Lower lobe of right lung (tissue), 2 donors: Measurements from ENCODE around the gene PPM1J. TPM values are rescaled to one million over a fixed set of nuclear protein-coding genes. Genes with fewer than 3 reads are reported as not detected.
A peak's percentile ranks its signal among the peaks of the same experiment; 100 is the strongest.

Experiments used
- ATAC-seq, 2 donors: fragments of 200-7000 bp; cut with Tn5 transposase; one replicate each; pipeline ENCODE4 v1.9.1; 2020 to 2022; ENCODE audit warnings: mild to moderate bottlenecking in 2 of 2, moderate library complexity in 2 of 2
- DNase-seq: peaks from one replicate; pipeline ENCODE4 v3.0.0-alpha.2; 2020
- H3K27ac ChIP-seq: fragments of 200-600 bp; one replicate; pipeline ENCODE4 v1.8.0; 2022
- H3K27me3 ChIP-seq: fragments of 200-600 bp; one replicate; pipeline ENCODE4 v1.8.0; 2022; ENCODE audit warnings: low read depth
- H3K36me3 ChIP-seq: fragments of 200-600 bp; one replicate; pipeline ENCODE4 v1.8.0; 2022; ENCODE audit warnings: mild to moderate bottlenecking
- H3K4me1 ChIP-seq: fragments of 200-600 bp; one replicate; pipeline ENCODE4 v1.8.0; 2022
- H3K4me3 ChIP-seq: fragments of 200-600 bp; one replicate; pipeline ENCODE4 v1.8.0; 2022; ENCODE audit warnings: mild to moderate bottlenecking
- H3K9me3 ChIP-seq: fragments of 200-600 bp; one replicate; pipeline ENCODE4 v1.8.0; 2022
- intact Hi-C: fragments of 100-400 bp; cut with DNase I; formaldehyde crosslinking; loops from one replicate; pipeline ENCODE4 v1.11.0; 2022
- long read RNA-seq: library from polyadenylated mRNA; unstranded; transcript quantifications from one replicate; pipeline ENCODE4 v2.0.0, GENCODE V29; 2021
- total RNA-seq: library from RNA; stranded (reverse); fragmentation: NEBNext Ultra II Directional; extraction: Animal tissue kit (Norgen Biotek cat#: 25700); gene quantifications from one replicate; pipeline ENCODE4 v1.2.1, GENCODE V29; 2021
- TF ChIP-seq, protein P1 (sequence below): fragments of 200-600 bp; IDR thresholded peaks from one replicate; pipeline ENCODE4 v1.8.0; 2022; ENCODE audit warnings: antibody characterized with exemption, mild to moderate bottlenecking
- donor health status: DM: no; HTN: yes; CAD: no; lungs with severe emphysema.

PPM1J gene, protein sequence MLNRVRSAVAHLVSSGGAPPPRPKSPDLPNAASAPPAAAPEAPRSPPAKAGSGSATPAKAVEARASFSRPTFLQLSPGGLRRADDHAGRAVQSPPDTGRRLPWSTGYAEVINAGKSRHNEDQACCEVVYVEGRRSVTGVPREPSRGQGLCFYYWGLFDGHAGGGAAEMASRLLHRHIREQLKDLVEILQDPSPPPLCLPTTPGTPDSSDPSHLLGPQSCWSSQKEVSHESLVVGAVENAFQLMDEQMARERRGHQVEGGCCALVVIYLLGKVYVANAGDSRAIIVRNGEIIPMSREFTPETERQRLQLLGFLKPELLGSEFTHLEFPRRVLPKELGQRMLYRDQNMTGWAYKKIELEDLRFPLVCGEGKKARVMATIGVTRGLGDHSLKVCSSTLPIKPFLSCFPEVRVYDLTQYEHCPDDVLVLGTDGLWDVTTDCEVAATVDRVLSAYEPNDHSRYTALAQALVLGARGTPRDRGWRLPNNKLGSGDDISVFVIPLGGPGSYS
- total RNA-seq = 0.30 TPM
- long read RNA-seq, partial matches to known transcripts = 0 of 1 reads
- long read RNA-seq, other reads (novel, unspliced or antisense) = 1 of 1 reads

GRCh38 chr1:112715264-112716053 is at the start of gene PPM1J:
Gene PPM1J (minus strand): TSS chr1:112715332. CDS start chr1:112715301, 31 bp downstream.
- no peaks in the 10 kb centered on the region for H3K9me3 ChIP-seq
- peaks cover 27% of the 10 kb centered on the region for H3K4me1 ChIP-seq
- peak within 1 kb of the TSS; percentile 66 for H3K4me3 ChIP-seq
- H3K36me3 ChIP-seq = no peaks in the 10 kb centered on the region
- DNase-seq = peak; percentile 99
- TF ChIP-seq, protein P1, sequence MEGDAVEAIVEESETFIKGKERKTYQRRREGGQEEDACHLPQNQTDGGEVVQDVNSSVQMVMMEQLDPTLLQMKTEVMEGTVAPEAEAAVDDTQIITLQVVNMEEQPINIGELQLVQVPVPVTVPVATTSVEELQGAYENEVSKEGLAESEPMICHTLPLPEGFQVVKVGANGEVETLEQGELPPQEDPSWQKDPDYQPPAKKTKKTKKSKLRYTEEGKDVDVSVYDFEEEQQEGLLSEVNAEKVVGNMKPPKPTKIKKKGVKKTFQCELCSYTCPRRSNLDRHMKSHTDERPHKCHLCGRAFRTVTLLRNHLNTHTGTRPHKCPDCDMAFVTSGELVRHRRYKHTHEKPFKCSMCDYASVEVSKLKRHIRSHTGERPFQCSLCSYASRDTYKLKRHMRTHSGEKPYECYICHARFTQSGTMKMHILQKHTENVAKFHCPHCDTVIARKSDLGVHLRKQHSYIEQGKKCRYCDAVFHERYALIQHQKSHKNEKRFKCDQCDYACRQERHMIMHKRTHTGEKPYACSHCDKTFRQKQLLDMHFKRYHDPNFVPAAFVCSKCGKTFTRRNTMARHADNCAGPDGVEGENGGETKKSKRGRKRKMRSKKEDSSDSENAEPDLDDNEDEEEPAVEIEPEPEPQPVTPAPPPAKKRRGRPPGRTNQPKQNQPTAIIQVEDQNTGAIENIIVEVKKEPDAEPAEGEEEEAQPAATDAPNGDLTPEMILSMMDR = no peak
- ATAC-seq = peak; percentile 93 to 94
- intact Hi-C loops = loop anchor here (5.0 kb wide), 1 partner anchor 87 kb away; no protein-coding TSS in a partner anchor
- no peaks in the 10 kb centered on the region for H3K27me3 ChIP-seq
- H3K27ac ChIP-seq = peak within 1 kb of the TSS; percentile 44

DNA sequence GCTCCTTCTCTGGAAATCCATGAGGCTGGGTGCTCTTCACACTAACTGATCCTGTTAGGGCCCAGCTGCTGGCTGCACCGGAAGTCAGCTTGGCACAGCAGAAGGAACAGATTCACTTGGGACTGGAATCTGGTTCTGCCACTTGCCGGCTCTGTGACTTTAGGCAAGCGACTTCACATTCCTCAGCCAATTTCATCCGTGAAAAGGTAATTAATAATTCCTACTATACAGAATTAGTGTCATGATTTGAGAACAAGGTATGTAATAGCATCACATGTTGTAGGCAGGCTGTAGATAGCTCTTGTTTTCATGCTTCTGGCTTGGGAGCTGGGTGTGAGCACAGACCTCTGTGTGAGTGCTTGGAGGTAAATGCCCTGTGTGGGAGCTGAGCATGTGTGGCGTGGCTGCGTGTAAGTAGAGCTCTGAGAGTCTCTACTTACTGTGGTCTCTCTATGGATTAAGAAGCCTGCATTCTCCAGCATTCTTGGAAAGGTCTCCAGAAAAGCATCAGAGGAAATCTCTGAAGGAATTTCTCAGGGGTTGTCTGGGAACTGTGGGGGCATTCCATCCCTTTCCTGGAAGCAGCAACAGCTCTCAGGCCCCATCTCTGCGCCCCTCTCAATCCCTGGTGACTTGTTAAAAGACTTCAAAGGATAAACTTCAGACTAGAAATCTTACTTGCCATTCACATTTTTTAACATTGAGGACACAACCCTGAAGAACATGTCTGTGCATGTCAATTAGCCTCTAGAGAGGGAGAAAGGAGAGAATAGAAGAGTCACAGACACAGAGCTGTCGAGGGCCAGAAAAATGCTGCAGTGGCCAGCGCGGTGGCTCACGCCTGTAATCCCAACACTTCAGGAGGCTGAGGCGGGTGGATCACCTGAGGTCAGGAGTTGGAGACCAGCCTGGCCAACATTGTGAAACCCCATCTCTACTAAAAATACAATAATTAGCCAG is 47.7 kb upstream of the PPM1J start:
- TF ChIP-seq, protein P1 = no peak
- ATAC-seq = peak; percentile 84 to 86
- peak; percentile 68 for DNase-seq
- Histone ChIP-seq H3K27me3 (no peaks in the 10 kb centered on the region), H3K27ac (no peak overlapping the region), H3K36me3 (no peaks in the 10 kb centered on the region), H3K4me3 (no peak overlapping the region), H3K4me1 (peaks cover 8% of the 10 kb centered on the region), H3K9me3 (no peaks in the 10 kb centered on the region)
- intact Hi-C loops = no loop called here

DNA sequence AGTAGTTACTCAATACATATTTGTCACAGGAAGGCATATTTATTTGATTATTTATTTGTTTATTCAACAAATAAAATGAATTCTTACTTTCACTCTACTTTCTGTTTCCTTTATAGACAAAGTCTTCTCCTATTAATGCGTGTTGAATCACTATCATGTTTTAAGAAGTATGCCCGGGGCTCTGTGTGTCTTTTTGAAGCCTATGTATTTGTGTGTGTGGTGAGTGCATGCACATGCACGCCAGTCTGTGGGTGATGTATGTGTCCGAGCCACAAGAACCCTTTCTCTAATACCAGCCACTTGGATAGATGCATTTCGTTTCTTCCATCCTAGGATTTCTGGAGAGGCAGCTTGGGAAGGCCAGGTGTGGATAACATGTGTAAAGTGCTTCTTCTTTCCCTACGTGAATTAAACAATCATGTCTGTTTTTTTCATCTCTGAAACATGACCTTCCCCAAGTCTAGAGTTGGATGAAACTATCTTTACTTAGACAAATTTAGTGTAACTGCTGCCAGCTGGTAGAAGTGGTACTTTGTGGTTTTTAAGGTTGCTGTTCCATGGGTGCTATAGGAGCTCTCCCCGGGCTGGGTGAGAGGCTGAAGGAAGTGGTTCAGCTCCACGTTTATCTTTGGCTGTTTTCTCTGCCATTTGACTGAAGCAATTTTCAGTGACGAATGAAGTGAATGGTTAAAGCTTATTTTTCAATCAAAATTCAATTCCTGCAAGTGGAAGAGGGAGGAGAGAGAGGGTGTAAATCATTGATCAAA is 46.8 kb upstream of the PPM1J start:
- peaks cover 5% of the 10 kb centered on the region for H3K27me3 ChIP-seq
- TF ChIP-seq, protein P1 = no peak
- no peak overlapping the region for H3K27ac ChIP-seq
- no peak for DNase-seq
- no peaks in the 10 kb centered on the region for H3K9me3 ChIP-seq
- no peaks in the 10 kb centered on the region for H3K36me3 ChIP-seq
- H3K4me3 ChIP-seq = no peak overlapping the region
- ATAC-seq = peak; percentile 29 to 32
- peaks cover 8% of the 10 kb centered on the region for H3K4me1 ChIP-seq
- intact Hi-C loops = no loop called here

- TF ChIP-seq, protein P1 = no peak
- H3K4me1 ChIP-seq = peaks cover 8% of the 10 kb centered on the region
- H3K4me3 ChIP-seq = no peak overlapping the region
- H3K27me3 ChIP-seq = peaks cover 7% of the 10 kb centered on the region
- H3K36me3 ChIP-seq = no peaks in the 10 kb centered on the region
- ATAC-seq = no peak
- DNase-seq = no peak
- H3K9me3 ChIP-seq = no peaks in the 10 kb centered on the region
- no peak overlapping the region for H3K27ac ChIP-seq
- intact Hi-C loops = no loop called here
Observed at GRCh38 chr1:112759228-112759627, 44.1 kb upstream of the PPM1J start.
